Measurements from ENCODE around the gene KNDC1.

The KNDC1 gene

DNA sequence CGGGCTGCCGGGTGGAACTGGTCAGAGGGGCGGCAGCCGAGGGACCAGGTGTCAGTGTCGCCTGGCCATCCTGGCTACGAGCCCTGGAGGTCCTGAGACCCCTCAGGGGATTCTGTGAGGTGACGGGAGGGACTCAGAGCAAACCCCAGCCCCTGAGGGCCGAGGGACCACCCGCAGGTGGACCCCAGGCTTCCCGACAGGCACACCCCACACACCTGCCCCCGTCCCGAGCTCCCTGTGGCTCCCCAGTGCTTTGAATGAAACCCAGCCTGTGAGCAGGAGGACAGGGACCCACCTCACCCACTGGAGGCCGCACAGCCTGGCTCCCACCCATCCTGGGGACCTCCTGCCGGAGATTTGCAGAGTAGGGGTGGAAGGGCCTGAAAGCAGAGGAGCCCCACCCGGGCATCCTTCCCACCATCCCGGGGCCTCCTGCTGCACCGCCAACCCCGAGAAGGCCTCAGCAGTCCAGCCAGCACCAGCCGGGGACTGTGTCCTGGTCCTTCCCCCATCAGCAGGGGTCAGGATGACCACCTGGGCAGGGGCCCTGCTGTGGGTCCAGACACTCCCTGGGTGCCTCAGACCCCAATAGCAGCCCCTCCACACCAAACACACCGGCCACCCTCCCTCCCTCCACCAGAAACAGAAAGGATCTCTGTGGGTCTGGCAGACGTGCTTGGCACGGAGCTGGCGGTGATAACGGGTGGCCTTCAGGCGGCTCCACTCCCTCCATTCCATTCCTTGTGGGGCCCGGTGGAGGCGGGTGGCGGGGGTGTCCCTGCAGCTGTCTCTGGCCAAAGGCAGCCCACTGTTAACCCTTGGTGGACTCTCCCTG is 91.6 kb downstream of the KNDC1 start:
- Histone ChIP-seq H3K9me3 (ENCODE audit: insufficient read depth, low read length) (no peaks in the 10 kb centered on the region), H3K4me3 (ENCODE audit: insufficient read length, low read depth) (no peak overlapping the region), H3K9ac (ENCODE audit: insufficient read length, low read depth) (no peak overlapping the region), H3K4me1 (ENCODE audit: insufficient read depth, insufficient read length) (no peaks in the 10 kb centered on the region), H3K36me3 (ENCODE audit: insufficient read depth, insufficient read length, low read length) (no peaks in the 10 kb centered on the region), H3K27me3 (ENCODE audit: insufficient read depth, insufficient read length) (no peaks in the 10 kb centered on the region)
- no peak for TF ChIP-seq SUZ12 (IDR thresholded peaks at IDR 0.05; ENCODE audit: extremely low read depth, insufficient read depth, insufficient read length)
- no peak for TF ChIP-seq YY1 (IDR thresholded peaks at IDR 0.05; ENCODE audit: insufficient read depth, insufficient read length)
- no peak for TF ChIP-seq ZNF274 (IDR thresholded peaks at IDR 0.05; ENCODE audit: low read depth, low read length)
- DNase-seq (ENCODE audit: low read depth, low spot score), result no peak

DNA sequence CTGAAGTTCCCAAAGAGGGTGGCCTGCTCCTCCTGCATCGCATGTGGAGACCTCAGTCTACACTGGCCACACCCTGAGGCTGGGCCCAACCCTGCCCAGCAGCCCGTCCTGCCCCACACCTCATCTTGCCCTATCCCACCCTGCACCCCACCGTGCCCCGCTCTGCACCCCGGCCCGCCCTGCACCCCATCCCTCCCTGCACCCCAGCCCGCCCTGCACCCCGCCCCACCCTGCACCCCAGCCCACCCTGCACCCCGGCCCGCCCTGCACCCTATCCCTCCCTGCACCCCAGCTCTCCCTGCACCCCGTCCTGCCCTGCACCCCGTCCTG is 92.2 kb downstream of the KNDC1 start:
- Histone ChIP-seq H3K36me3 (ENCODE audit: insufficient read depth, insufficient read length, low read length) (no peaks in the 10 kb centered on the region), H3K9me3 (ENCODE audit: insufficient read depth, low read length) (no peaks in the 10 kb centered on the region), H3K4me1 (ENCODE audit: insufficient read depth, insufficient read length) (no peaks in the 10 kb centered on the region), H3K27me3 (ENCODE audit: insufficient read depth, insufficient read length) (no peaks in the 10 kb centered on the region), H3K9ac (ENCODE audit: insufficient read length, low read depth) (no peak overlapping the region), H3K4me3 (ENCODE audit: insufficient read length, low read depth) (no peak overlapping the region)
- no peak for DNase-seq (ENCODE audit: low read depth, low spot score)
- TF ChIP-seq YY1 (IDR thresholded peaks at IDR 0.05; ENCODE audit: insufficient read depth, insufficient read length), result no peak
- no peak for TF ChIP-seq ZNF274 (IDR thresholded peaks at IDR 0.05; ENCODE audit: low read depth, low read length)

DNA sequence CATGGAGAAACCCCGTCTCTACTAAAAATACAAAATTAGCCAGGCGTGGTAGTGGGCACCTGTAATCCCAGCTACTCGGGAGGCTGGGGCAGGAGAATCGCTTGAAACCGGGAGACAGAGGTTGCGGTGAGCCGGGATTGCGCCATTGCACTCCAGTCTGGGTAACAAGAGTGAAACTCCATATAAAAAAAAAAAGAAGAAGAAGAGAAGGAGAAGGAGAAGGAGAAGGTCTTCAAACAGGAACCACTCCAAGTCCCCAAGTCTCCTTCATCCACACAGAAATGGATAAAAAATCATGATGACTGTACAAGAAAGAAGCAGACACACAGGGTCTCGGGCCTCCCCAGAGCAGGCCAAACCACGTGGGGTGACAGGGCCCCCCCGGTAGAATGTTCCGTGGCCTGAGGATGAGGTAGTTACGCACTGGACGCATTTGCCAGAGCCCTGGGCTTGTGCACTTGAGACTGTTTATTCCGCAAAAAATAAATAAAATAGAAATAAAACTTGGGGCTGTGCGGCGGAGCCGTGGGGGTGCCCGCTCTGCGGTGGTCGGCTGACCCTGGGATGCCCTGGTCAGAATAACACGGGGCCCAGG is 93.4 kb downstream of the KNDC1 start:
- H3K9me3 ChIP-seq (ENCODE audit: insufficient read depth, low read length), result no peaks in the 10 kb centered on the region
- H3K27me3 ChIP-seq (ENCODE audit: insufficient read depth, insufficient read length), result no peaks in the 10 kb centered on the region
- H3K36me3 ChIP-seq (ENCODE audit: insufficient read depth, insufficient read length, low read length), result no peaks in the 10 kb centered on the region
- TF ChIP-seq SUZ12 (IDR thresholded peaks at IDR 0.05; ENCODE audit: extremely low read depth, insufficient read depth, insufficient read length), result no peak
- no peak for TF ChIP-seq YY1 (IDR thresholded peaks at IDR 0.05; ENCODE audit: insufficient read depth, insufficient read length)
- TF ChIP-seq ZNF274 (IDR thresholded peaks at IDR 0.05; ENCODE audit: low read depth, low read length), result no peak
- no peak for DNase-seq (ENCODE audit: low read depth, low spot score)
- no peak overlapping the region for H3K4me3 ChIP-seq (ENCODE audit: insufficient read length, low read depth)
- H3K4me1 ChIP-seq (ENCODE audit: insufficient read depth, insufficient read length), result peaks cover 4% of the 10 kb centered on the region
- H3K9ac ChIP-seq (ENCODE audit: insufficient read length, low read depth), result no peak overlapping the region

DNA sequence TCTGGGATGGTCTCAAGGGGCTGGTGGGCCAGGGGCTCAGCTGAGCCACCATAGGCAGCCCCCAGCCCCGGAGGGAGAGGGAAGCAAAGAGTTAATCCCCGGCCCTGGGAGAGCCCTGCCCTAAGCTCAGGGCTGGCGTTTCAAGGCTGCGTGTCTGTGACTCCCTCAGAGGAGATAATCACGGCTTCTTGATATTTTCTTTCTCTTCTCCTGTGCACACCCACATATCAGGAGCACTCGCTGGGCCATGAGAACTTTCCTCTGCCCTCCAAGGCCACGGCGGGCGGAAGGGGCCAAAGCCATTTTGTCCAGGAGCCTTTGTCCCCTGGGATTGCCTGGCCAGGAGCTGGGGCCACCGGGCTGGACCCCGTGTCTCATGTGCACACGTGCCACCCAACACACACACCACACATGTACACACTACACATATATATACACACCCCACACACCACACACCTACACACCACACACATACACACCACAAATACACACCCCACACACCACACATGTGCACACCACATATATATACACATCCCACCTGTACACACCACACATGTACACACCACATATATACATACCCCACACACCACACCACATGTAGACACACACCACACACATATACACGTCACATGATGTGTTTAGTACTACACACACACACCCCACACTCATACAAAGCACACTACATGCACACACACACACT is 94.6 kb downstream of the KNDC1 start:
- H3K9me3 ChIP-seq (ENCODE audit: insufficient read depth, low read length), result no peaks in the 10 kb centered on the region
- no peak overlapping the region for H3K9ac ChIP-seq (ENCODE audit: insufficient read length, low read depth)
- H3K36me3 ChIP-seq (ENCODE audit: insufficient read depth, insufficient read length, low read length), result no peaks in the 10 kb centered on the region
- H3K4me1 ChIP-seq (ENCODE audit: insufficient read depth, insufficient read length), result peaks cover 4% of the 10 kb centered on the region
- TF ChIP-seq ZNF274 (IDR thresholded peaks at IDR 0.05; ENCODE audit: low read depth, low read length) (no peak), SUZ12 (IDR thresholded peaks at IDR 0.05; ENCODE audit: extremely low read depth, insufficient read depth, insufficient read length) (no peak), YY1 (IDR thresholded peaks at IDR 0.05; ENCODE audit: insufficient read depth, insufficient read length) (no peak)
- no peak for DNase-seq (ENCODE audit: low read depth, low spot score)
- H3K4me3 ChIP-seq (ENCODE audit: insufficient read length, low read depth), result no peak overlapping the region
- peaks cover 1% of the 10 kb centered on the region for H3K27me3 ChIP-seq (ENCODE audit: insufficient read depth, insufficient read length)

DNA sequence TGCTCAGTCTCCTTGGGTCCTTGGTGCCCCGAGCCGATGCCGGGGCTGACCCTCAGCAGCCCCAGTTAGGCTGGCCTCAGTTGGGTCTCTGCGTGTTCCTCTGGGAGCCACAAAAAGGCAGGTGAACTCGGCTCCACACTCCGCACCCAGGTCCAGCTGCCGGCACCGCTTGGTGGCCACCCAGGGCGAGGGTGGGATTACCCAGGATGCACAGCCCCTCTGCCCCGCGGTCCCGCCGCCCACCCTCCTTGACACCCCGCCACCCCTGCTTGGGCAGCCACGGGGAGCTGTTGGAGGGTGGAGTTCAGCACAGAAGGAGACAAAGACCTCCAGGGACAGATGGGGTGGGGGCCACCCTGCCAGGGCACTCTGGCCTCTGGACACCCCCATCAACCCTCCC is 95.3 kb downstream of the KNDC1 start:
- no peaks in the 10 kb centered on the region for H3K9me3 ChIP-seq (ENCODE audit: insufficient read depth, low read length)
- peaks cover 8% of the 10 kb centered on the region for H3K27me3 ChIP-seq (ENCODE audit: insufficient read depth, insufficient read length)
- H3K4me3 ChIP-seq (ENCODE audit: insufficient read length, low read depth), result no peak overlapping the region

DNA sequence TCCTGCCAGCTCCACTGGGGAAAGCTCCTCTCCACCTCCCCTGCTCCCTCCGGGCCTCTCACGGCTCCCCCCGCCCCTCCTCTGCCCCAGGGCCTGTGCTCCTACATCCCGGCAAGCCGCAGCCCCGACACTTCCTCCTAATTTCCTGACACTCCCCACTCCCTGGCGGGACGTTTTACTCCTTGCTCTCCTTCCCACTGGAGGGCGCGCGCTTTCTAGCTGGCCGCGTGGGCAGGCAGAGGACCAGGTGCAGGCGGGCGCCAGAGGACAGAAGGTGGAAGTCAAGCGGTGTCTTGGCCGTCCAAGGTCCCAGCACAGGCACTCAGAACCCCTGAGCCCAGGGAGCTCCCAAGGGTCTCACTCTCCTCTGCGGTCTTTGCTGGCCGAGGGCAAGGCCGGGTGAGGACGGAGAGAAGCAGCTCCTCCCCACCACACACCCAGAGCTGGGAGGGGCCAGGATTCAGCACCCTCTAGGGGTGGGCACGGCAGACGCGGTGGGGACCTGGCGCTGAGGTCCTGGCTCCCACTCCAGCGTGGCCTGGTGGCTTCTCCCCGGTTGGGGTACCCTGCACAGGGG is 97.6 kb downstream of the KNDC1 start:
- Histone ChIP-seq H3K27me3 (ENCODE audit: insufficient read depth, insufficient read length) (peaks cover 25% of the 10 kb centered on the region), H3K36me3 (ENCODE audit: insufficient read depth, insufficient read length, low read length) (no peaks in the 10 kb centered on the region), H3K4me1 (ENCODE audit: insufficient read depth, insufficient read length) (peaks cover 8% of the 10 kb centered on the region), H3K4me3 (ENCODE audit: insufficient read length, low read depth) (peak overlapping the region; percentile 5), H3K9ac (ENCODE audit: insufficient read length, low read depth) (peak overlapping the region; percentile 61), H3K9me3 (ENCODE audit: insufficient read depth, low read length) (no peaks in the 10 kb centered on the region)
- DNase-seq (ENCODE audit: low read depth, low spot score), result no peak
- TF ChIP-seq SUZ12 (IDR thresholded peaks at IDR 0.05; ENCODE audit: extremely low read depth, insufficient read depth, insufficient read length), result no peak
- no peak for TF ChIP-seq YY1 (IDR thresholded peaks at IDR 0.05; ENCODE audit: insufficient read depth, insufficient read length)
- TF ChIP-seq ZNF274 (IDR thresholded peaks at IDR 0.05; ENCODE audit: low read depth, low read length), result no peak

More for the DNA sequence above, 95.3 kb downstream of the KNDC1 start:
- peaks cover 4% of the 10 kb centered on the region for H3K4me1 ChIP-seq (ENCODE audit: insufficient read depth, insufficient read length)
- no peak for TF ChIP-seq YY1 (IDR thresholded peaks at IDR 0.05; ENCODE audit: insufficient read depth, insufficient read length)
- TF ChIP-seq ZNF274 (IDR thresholded peaks at IDR 0.05; ENCODE audit: low read depth, low read length), result no peak
- TF ChIP-seq SUZ12 (IDR thresholded peaks at IDR 0.05; ENCODE audit: extremely low read depth, insufficient read depth, insufficient read length), result no peak
- no peak for DNase-seq (ENCODE audit: low read depth, low spot score)
- H3K9ac ChIP-seq (ENCODE audit: insufficient read length, low read depth), result no peak overlapping the region
- no peaks in the 10 kb centered on the region for H3K36me3 ChIP-seq (ENCODE audit: insufficient read depth, insufficient read length, low read length)
